NOMO-1 treated with dmso at 0.1 percent for 144 hours (cell line): ENCODE results near the gene UNCX.
"Not testable (repeated sequence)": the region's sequence is repeated elsewhere in the genome, so short reads cannot be mapped to it uniquely, and the experiment has no call there.

ENCODE experiments used
- DNase-seq: peaks from one replicate; lab custom pipeline; 2025; ENCODE audit not compliant: unreplicated experiment; lab: John Stamatoyannopoulos, UW

Gene UNCX

GRCh38 chr7:1274121-1274875, 41.6 kb downstream of the UNCX start:
- no peak for DNase-seq

- no peak for DNase-seq
These were observed 42.3 kb downstream of the UNCX start for GRCh38 chr7:1274876-1275375.

- no peak for DNase-seq
These were observed 43.0 kb downstream of the UNCX start for GRCh38 chr7:1275451-1276381.

- no peak for DNase-seq
These were observed 44.0 kb downstream of the UNCX start for GRCh38 chr7:1276626-1277175.

GRCh38 chr7:1278543-1278942, 45.9 kb downstream of the UNCX start:
- no peak for DNase-seq

- DNase-seq: no peak
These were observed 46.4 kb downstream of the UNCX start for GRCh38 chr7:1279041-1279440.

GRCh38 chr7:1279895-1280294, 47.2 kb downstream of the UNCX start:
- not testable (repeated sequence) for DNase-seq

- no peak for DNase-seq
These were observed 48.4 kb downstream of the UNCX start for GRCh38 chr7:1281068-1281467.

- DNase-seq: no peak
These were observed 50.0 kb downstream of the UNCX start for GRCh38 chr7:1282679-1283078.

GRCh38 chr7:1283337-1283736, 50.7 kb downstream of the UNCX start:
- no peak for DNase-seq

- no peak for DNase-seq
These were observed 51.5 kb downstream of the UNCX start for GRCh38 chr7:1283941-1284742.

- no peak for DNase-seq
These were observed 52.2 kb downstream of the UNCX start for GRCh38 chr7:1284743-1285458.

- no peak for DNase-seq
These were observed 53.1 kb downstream of the UNCX start for GRCh38 chr7:1285556-1286301.
